DND-41 (cell line): Measurements from ENCODE around the gene FOSB.
A peak's percentile ranks its signal among the peaks of the same experiment; 100 is the strongest.

ENCODE experiments used
- ATAC-seq: fragments of 200-7000 bp; cut with Tn5 transposase; 3 replicates; pipeline ENCODE4 v1.9.1; 2021; ENCODE audit warnings: low read depth; ENCODE audit not compliant: insufficient read depth
- DNase-seq: peaks from one replicate; pipeline ENCODE4 v3.0.0-alpha.2; 2020
- H2AFZ ChIP-seq: 2 replicates; pipeline ENCODE4 v1.6.0; 2012; ENCODE audit warnings: low read depth, low read length
- H3K27ac ChIP-seq: 2 replicates; pipeline ENCODE4 v1.5.1; 2012; ENCODE audit warnings: low read length, inconsistent platforms
- H3K27me3 ChIP-seq: fragments of 200-600 bp; sonication (generic); 2 replicates; pipeline ENCODE4 v1.6.0; 2012; ENCODE audit warnings: low read length, mild to moderate bottlenecking, inconsistent platforms; ENCODE audit not compliant: insufficient read depth, poor library complexity
- H3K36me3 ChIP-seq: 2 replicates; pipeline ENCODE4 v1.5.1; 2012; ENCODE audit warnings: low read length, inconsistent platforms; ENCODE audit not compliant: insufficient read depth
- H3K4me1 ChIP-seq: 2 replicates; pipeline ENCODE4 v1.5.1; 2012; ENCODE audit warnings: mild to moderate bottlenecking, low read length; ENCODE audit not compliant: insufficient read depth
- H3K4me2 ChIP-seq: 2 replicates; pipeline ENCODE4 v1.6.0; 2012; ENCODE audit warnings: mild to moderate bottlenecking, moderate library complexity, low read length, inconsistent platforms; ENCODE audit not compliant: insufficient read depth
- H3K4me3 ChIP-seq, 2 experiments: fragments of 200-600 bp in 1 of 2; shearing (Covaris generic) in 1 of 2; 2 replicates each; pipeline ENCODE4 v1.5.1; 2012 to 2016; ENCODE audit warnings: inconsistent platforms in 2 of 2, low read length in 2 of 2, mild to moderate bottlenecking in 2 of 2, low read depth in 1 of 2, moderate library complexity in 1 of 2
- H3K79me2 ChIP-seq: 2 replicates; pipeline ENCODE4 v1.6.0; 2012; ENCODE audit warnings: low read length, inconsistent platforms; ENCODE audit not compliant: insufficient read depth
- H3K9ac ChIP-seq: 2 replicates; pipeline ENCODE4 v1.6.0; 2012; ENCODE audit warnings: low read depth, mild to moderate bottlenecking, inconsistent platforms, low read length, moderate library complexity
- H3K9me3 ChIP-seq: 2 replicates; pipeline ENCODE4 v1.5.1; 2012; ENCODE audit warnings: low read length, moderate library complexity, mild to moderate bottlenecking, inconsistent platforms; ENCODE audit not compliant: insufficient read depth, severe bottlenecking
- H4K20me1 ChIP-seq: 2 replicates; pipeline ENCODE4 v1.6.0; 2012; ENCODE audit warnings: low read length; ENCODE audit not compliant: insufficient read depth
- EZH2 ChIP-seq: IDR thresholded peaks from 3 replicates; pipeline ENCODE4 v1.6.1; 2012; ENCODE audit warnings: borderline replicate concordance, low read depth, mild to moderate bottlenecking, moderate library complexity, low read length, inconsistent platforms; ENCODE audit not compliant: severe bottlenecking
- TF ChIP-seq, protein P1 (sequence below): IDR thresholded peaks from 2 replicates; pipeline ENCODE4 v1.5.1; 2012; ENCODE audit warnings: borderline replicate concordance, low read length, moderate library complexity, mild to moderate bottlenecking; ENCODE audit not compliant: poor library complexity, severe bottlenecking; ENCODE audit errors: extremely low read depth

FOSB gene

DNA sequence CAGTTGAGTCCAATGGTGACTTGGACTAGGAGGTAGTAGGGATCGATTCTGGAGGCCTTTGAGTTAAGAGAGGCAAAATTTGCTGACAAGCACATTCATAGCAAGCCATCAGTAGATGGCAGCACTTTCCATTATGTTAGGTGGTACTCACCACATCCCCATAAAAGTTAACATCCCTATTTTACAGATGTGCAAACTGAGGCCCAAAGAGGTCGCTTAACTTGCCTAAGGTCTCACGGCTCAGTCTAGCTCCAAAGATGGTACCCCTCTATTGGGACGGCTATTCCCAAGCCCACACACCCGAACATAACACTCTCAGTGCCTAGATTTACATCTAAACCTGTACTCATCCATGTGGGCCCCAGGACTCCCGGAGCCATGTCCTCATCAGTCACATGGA lies 21.5 kb upstream of the FOSB start:
- TF ChIP-seq, protein P1, sequence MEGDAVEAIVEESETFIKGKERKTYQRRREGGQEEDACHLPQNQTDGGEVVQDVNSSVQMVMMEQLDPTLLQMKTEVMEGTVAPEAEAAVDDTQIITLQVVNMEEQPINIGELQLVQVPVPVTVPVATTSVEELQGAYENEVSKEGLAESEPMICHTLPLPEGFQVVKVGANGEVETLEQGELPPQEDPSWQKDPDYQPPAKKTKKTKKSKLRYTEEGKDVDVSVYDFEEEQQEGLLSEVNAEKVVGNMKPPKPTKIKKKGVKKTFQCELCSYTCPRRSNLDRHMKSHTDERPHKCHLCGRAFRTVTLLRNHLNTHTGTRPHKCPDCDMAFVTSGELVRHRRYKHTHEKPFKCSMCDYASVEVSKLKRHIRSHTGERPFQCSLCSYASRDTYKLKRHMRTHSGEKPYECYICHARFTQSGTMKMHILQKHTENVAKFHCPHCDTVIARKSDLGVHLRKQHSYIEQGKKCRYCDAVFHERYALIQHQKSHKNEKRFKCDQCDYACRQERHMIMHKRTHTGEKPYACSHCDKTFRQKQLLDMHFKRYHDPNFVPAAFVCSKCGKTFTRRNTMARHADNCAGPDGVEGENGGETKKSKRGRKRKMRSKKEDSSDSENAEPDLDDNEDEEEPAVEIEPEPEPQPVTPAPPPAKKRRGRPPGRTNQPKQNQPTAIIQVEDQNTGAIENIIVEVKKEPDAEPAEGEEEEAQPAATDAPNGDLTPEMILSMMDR: peak; percentile 60
- no peak for TF ChIP-seq EZH2
- Histone ChIP-seq H3K9ac (no peak overlapping the region), H3K36me3 (no peaks in the 10 kb centered on the region), H3K9me3 (no peaks in the 10 kb centered on the region), H3K27ac (no peak overlapping the region), H3K4me3 (no peak overlapping the region), H3K27me3 (peaks cover 15% of the 10 kb centered on the region), H3K4me1 (peaks cover 20% of the 10 kb centered on the region), H3K79me2 (no peaks in the 10 kb centered on the region), H2AFZ (no peak overlapping the region), H4K20me1 (0 out of 2 replicates have a peak, but pooled peaks cover under 1% of the 10 kb centered on the region), H3K4me2 (no peak overlapping the region)
- DNase-seq (no peak), ATAC-seq (no peak)

DNA sequence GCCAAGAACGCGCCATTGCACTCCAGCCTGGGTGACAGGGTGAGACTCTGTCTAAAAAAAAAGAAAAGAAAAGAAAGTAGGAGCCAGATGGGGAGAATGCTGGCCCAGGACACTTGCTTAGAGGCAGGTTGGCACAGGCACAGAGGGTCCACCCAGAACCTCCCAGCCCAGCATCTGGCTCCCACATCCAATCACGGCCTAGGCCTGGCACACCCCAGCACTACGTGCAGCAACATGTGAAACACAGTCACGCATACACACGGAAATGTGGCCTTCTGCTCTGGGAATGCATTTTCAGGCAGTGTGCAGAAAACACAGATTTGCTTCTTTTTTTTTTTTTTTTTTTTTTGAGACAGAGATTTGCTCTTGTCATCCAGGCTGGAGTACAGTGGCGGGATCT lies 20.9 kb upstream of the FOSB start:
- Histone ChIP-seq H3K4me1 (peaks cover 26% of the 10 kb centered on the region), H3K27me3 (peaks cover 20% of the 10 kb centered on the region), H3K79me2 (no peaks in the 10 kb centered on the region), H3K4me3 (no peak overlapping the region), H3K4me2 (no peak overlapping the region), H3K36me3 (no peaks in the 10 kb centered on the region), H3K9me3 (no peaks in the 10 kb centered on the region), H3K27ac (no peak overlapping the region), H4K20me1 (peaks cover 5% of the 10 kb centered on the region; the same call in 1 of the 2 replicates), H2AFZ (no peak overlapping the region), H3K9ac (no peak overlapping the region)
- ATAC-seq: no peak
- DNase-seq: no peak
- no peak for TF ChIP-seq EZH2
- TF ChIP-seq, protein P1: no peak

DNA sequence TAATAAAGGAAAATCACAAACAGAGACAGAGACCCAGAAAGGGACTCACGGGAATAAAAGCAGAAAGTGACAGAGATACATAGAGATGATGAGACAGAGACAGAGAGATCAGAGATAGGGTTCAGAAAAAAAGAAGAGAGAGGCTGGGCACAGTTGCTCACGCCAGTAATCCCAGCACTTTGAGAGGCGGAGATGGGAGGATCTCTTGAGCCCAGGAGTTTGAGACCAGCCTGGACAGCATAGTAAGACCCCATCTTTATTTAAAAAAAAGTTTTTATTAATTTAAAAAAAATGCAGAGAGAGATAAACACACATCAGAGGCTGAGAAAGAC lies 19.4 kb upstream of the FOSB start:
- no peak overlapping the region for H3K4me2 ChIP-seq

More for the DNA sequence above, 19.4 kb upstream of the FOSB start:
- H3K27me3 ChIP-seq: peaks cover 16% of the 10 kb centered on the region
- peaks cover 5% of the 10 kb centered on the region; the same call in 1 of the 2 replicates for H4K20me1 ChIP-seq
- peaks cover 22% of the 10 kb centered on the region for H3K4me1 ChIP-seq
- no peak for TF ChIP-seq EZH2
- TF ChIP-seq, protein P1: no peak
- ATAC-seq (no peak), DNase-seq (no peak)
- no peaks in the 10 kb centered on the region for H3K9me3 ChIP-seq
- no peak overlapping the region for H3K4me3 ChIP-seq
- H2AFZ ChIP-seq: no peak overlapping the region
- no peaks in the 10 kb centered on the region for H3K79me2 ChIP-seq
- H3K9ac ChIP-seq: no peak overlapping the region
- no peak overlapping the region for H3K27ac ChIP-seq
- no peaks in the 10 kb centered on the region for H3K36me3 ChIP-seq
